Skin epidermis (tissue), 12 donors: ENCODE data around the gene OR11H1.
"Not testable (repeated sequence)": the region's sequence is repeated elsewhere in the genome, so short reads cannot be mapped to it uniquely, and the experiment has no call there.

Experiments
- H3K27ac ChIP-seq, 21 experiments: fragments of 200-600 bp; sonication (generic) in 11 of 21; one replicate each; pipeline ENCODE4 v1.5.0; 2020; ENCODE audit warnings: mild to moderate bottlenecking in 3 of 21, inconsistent platforms in 2 of 21, moderate library complexity in 2 of 21
- H3K4me3 ChIP-seq, 7 experiments: fragments of 200-600 bp; sonication (generic) in 2 of 7; one replicate each; pipeline ENCODE4 v1.5.0; 2020; ENCODE audit warnings: inconsistent platforms in 2 of 7, mild to moderate bottlenecking in 2 of 7, moderate library complexity in 1 of 7

Gene OR11H1

GRCh38 chr22:15527892-15528291, at the start of gene OR11H1:
Gene OR11H1 (plus strand): TSS chr22:15528192. CDS start chr22:15528192, 0 bp downstream.
- H3K4me3 ChIP-seq, H3K27ac ChIP-seq: not testable (repeated sequence)

- not testable (repeated sequence) for H3K27ac ChIP-seq, H3K4me3 ChIP-seq
These were observed 18.0 kb upstream of the OR11H1 start for GRCh38 chr22:15509967-15510366.

GRCh38 chr22:15515896-15516295, 12.1 kb upstream of the OR11H1 start:
- H3K4me3 ChIP-seq, H3K27ac ChIP-seq: not testable (repeated sequence)

- H3K27ac ChIP-seq, H3K4me3 ChIP-seq: not testable (repeated sequence)
These were observed 25.8 kb downstream of the OR11H1 start for GRCh38 chr22:15553767-15554166.

DNA sequence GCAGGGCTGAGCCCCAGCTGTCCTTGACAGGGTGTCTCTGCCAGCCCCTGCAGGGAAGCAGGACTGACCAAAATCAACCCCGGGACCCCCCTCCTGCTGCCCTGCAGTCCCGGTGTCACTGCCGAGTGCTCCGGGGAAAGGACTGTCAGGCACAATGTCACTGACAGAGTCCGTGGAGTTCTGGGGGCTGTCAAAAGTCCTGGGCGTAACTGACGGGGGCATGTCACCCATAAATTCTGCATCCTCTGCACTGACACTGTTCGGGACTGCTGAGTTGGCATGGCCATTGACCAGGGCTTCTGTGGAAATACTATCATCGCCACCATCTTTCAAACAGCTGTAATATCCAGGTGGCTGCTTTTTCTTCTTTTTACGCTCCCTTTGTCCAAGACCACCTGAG, 35.5 kb downstream of the OR11H1 start:
- H3K27ac ChIP-seq, H3K4me3 ChIP-seq: not testable (repeated sequence)

GRCh38 chr22:15565063-15565462, 37.1 kb downstream of the OR11H1 start:
- not testable (repeated sequence) for H3K27ac ChIP-seq, H3K4me3 ChIP-seq
